Measurements from ENCODE around the gene TIAM1. TPM values are rescaled to one million over a fixed set of nuclear protein-coding genes. Genes with fewer than 3 reads are reported as not detected.
A peak's percentile ranks its signal among the peaks of the same experiment; 100 is the strongest.

Gene TIAM1
- total RNA-seq, 1 donor from 2014 or later = 17.8 TPM

DNA sequence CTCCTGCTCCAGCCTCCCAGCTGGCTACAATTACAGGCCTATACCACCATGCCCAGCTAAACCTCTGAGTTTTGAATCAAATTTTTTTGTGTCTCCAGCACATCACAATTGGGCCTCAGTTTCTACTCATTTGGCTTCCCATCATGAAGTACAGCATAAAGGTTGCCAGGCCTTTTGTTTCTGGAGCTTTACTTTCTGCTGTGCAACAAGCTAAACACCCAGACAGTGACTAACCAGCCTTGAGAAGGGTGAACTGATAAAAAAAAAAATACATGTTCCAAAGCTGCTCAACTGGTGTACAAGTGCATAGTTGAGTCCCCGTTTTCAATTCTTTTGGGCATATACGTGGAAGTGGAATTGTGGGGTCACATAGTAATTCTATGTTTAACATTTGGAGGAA is 25.1 kb downstream of the TIAM1 start:
- H4K20me1 ChIP-seq (ENCODE audit: insufficient read depth, low read length) = no peaks in the 10 kb centered on the region
- no peak overlapping the region for H3K4me3 ChIP-seq (ENCODE audit: insufficient read depth, low read depth, low read length)
- Mint-ChIP-seq H3K36me3 (ENCODE audit: low read depth, unreplicated experiment) (no peaks in the 10 kb centered on the region), H3K4me1 (ENCODE audit: low read depth, unreplicated experiment) (peaks cover 18% of the 10 kb centered on the region), H3K4me3 (ENCODE audit: unreplicated experiment) (no peak overlapping the region), H3K9me3 (ENCODE audit: unreplicated experiment) (no peaks in the 10 kb centered on the region), H3K27ac (ENCODE audit: unreplicated experiment) (no peak overlapping the region), H3K27me3 (ENCODE audit: low read depth, unreplicated experiment) (no peaks in the 10 kb centered on the region)
- H2AFZ ChIP-seq (ENCODE audit: low read depth, low read length) = no peak overlapping the region
- H3K9ac ChIP-seq (ENCODE audit: low read length) = no peak overlapping the region
- H3K27ac ChIP-seq (ENCODE audit: low read depth, low read length) = no peak overlapping the region
- no peaks in the 10 kb centered on the region for H3K27me3 ChIP-seq (ENCODE audit: insufficient read depth, low read length)
- DNase-seq (ENCODE audit: low read depth) (peak; percentile 46), FAIRE-seq (no peak)
- TF ChIP-seq, protein P1, sequence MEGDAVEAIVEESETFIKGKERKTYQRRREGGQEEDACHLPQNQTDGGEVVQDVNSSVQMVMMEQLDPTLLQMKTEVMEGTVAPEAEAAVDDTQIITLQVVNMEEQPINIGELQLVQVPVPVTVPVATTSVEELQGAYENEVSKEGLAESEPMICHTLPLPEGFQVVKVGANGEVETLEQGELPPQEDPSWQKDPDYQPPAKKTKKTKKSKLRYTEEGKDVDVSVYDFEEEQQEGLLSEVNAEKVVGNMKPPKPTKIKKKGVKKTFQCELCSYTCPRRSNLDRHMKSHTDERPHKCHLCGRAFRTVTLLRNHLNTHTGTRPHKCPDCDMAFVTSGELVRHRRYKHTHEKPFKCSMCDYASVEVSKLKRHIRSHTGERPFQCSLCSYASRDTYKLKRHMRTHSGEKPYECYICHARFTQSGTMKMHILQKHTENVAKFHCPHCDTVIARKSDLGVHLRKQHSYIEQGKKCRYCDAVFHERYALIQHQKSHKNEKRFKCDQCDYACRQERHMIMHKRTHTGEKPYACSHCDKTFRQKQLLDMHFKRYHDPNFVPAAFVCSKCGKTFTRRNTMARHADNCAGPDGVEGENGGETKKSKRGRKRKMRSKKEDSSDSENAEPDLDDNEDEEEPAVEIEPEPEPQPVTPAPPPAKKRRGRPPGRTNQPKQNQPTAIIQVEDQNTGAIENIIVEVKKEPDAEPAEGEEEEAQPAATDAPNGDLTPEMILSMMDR (IDR thresholded peaks at IDR 0.05; ENCODE audit: insufficient read depth, low read depth, low read length) = no peak
- TF ChIP-seq EZH2 (IDR thresholded peaks at IDR 0.05; ENCODE audit: insufficient read depth, low read length) = no peak
- H3K79me2 ChIP-seq (ENCODE audit: insufficient read depth, low read length) = peaks cover 5% of the 10 kb centered on the region
- H3K4me1 ChIP-seq (ENCODE audit: insufficient read depth, low read length) = peaks cover 10% of the 10 kb centered on the region
- H3K9me3 ChIP-seq (ENCODE audit: insufficient read depth, low read depth, low read length) = no peaks in the 10 kb centered on the region
- H3K36me3 ChIP-seq (ENCODE audit: insufficient read depth, low read length) = no peaks in the 10 kb centered on the region
- no peak overlapping the region for H3K4me2 ChIP-seq (ENCODE audit: low read length)

DNA sequence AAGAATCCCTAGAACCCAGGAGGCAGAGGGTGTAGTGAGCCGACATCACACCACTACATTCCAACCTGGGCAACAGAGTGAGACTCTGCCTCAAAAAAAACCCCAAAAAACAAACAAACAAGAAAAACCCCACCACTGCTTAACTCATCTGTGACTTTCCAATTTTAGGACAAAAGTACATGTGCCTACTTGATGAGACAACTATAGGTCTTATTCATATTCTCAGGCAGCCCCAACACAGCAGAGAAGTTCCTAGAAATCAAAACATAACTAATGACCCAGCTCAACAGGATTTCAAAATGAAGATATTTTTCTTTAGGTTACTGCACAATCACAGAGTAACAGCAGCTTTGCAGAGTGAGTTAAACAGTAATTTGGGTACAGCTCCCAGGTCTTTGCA is 26.4 kb downstream of the TIAM1 start:
- no peak overlapping the region for H3K4me2 ChIP-seq (ENCODE audit: low read length)
- H2AFZ ChIP-seq (ENCODE audit: low read depth, low read length) = no peak overlapping the region
- no peaks in the 10 kb centered on the region for H3K27me3 ChIP-seq (ENCODE audit: insufficient read depth, low read length)
- Mint-ChIP-seq H3K4me1 (ENCODE audit: low read depth, unreplicated experiment) (peaks cover 18% of the 10 kb centered on the region), H3K36me3 (ENCODE audit: low read depth, unreplicated experiment) (no peaks in the 10 kb centered on the region), H3K9me3 (ENCODE audit: unreplicated experiment) (no peaks in the 10 kb centered on the region), H3K27me3 (ENCODE audit: low read depth, unreplicated experiment) (no peaks in the 10 kb centered on the region), H3K27ac (ENCODE audit: unreplicated experiment) (no peak overlapping the region), H3K4me3 (ENCODE audit: unreplicated experiment) (no peak overlapping the region)
- no peaks in the 10 kb centered on the region for H4K20me1 ChIP-seq (ENCODE audit: insufficient read depth, low read length)
- H3K27ac ChIP-seq (ENCODE audit: low read depth, low read length) = no peak overlapping the region
- DNase-seq (ENCODE audit: low read depth) (no peak), FAIRE-seq (no peak)
- TF ChIP-seq, protein P1 (IDR thresholded peaks at IDR 0.05; ENCODE audit: insufficient read depth, low read depth, low read length) = no peak
- TF ChIP-seq EZH2 (IDR thresholded peaks at IDR 0.05; ENCODE audit: insufficient read depth, low read length) = no peak
- no peak overlapping the region for H3K9ac ChIP-seq (ENCODE audit: low read length)
- H3K79me2 ChIP-seq (ENCODE audit: insufficient read depth, low read length) = peaks cover 5% of the 10 kb centered on the region
- H3K4me1 ChIP-seq (ENCODE audit: insufficient read depth, low read length) = peaks cover 10% of the 10 kb centered on the region
- no peaks in the 10 kb centered on the region for H3K9me3 ChIP-seq (ENCODE audit: insufficient read depth, low read depth, low read length)
- no peaks in the 10 kb centered on the region for H3K36me3 ChIP-seq (ENCODE audit: insufficient read depth, low read length)
- no peak overlapping the region for H3K4me3 ChIP-seq (ENCODE audit: insufficient read depth, low read depth, low read length)

DNA sequence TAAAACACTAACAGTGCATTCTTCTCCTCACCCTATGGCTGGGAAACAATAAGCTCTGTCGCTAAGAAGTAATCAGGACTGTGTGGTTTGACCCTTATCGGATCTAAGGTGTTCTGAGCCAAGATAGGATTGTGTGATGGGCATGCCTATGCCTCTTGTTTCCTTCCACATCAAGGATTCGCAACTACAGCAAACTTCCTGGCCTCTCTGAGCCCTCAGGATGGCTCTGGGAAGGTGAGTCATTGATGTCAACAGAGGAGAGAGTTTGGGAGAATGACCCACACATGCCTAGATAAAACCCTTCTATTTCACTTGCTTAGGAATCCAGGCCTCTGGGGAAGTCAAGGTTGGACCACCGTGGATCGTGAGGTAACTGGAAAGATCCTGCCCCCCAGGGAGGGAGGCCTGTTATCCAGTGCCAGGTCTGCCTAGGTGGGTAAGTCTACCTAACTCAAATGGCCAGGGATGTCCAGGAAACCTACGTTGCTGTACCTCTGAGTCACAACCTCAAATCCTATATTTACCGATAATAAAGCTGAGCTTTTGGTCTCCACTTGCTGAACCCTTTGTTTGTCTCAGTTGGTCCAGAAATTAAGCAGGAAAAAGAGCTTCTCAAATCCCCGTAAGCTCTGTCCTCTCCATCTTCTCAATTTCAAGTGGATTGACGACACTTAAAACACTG is 27.4 kb downstream of the TIAM1 start:
- FAIRE-seq (no peak), DNase-seq (ENCODE audit: low read depth) (peak; percentile 68)
- peaks cover 5% of the 10 kb centered on the region for H3K79me2 ChIP-seq (ENCODE audit: insufficient read depth, low read length)
- H3K36me3 Mint-ChIP-seq (ENCODE audit: low read depth, unreplicated experiment) = no peaks in the 10 kb centered on the region
- no peaks in the 10 kb centered on the region for H3K9me3 ChIP-seq (ENCODE audit: insufficient read depth, low read depth, low read length)
- H3K9ac ChIP-seq (ENCODE audit: low read length) = peak overlapping the region; percentile 28
- H3K36me3 ChIP-seq (ENCODE audit: insufficient read depth, low read length) = no peaks in the 10 kb centered on the region
- H3K27ac Mint-ChIP-seq (ENCODE audit: unreplicated experiment) = no peak overlapping the region
- peak overlapping the region; percentile 36 for H3K27ac ChIP-seq (ENCODE audit: low read depth, low read length)
- H3K27me3 ChIP-seq (ENCODE audit: insufficient read depth, low read length) = no peaks in the 10 kb centered on the region
- H3K4me1 ChIP-seq (ENCODE audit: insufficient read depth, low read length) = peaks cover 10% of the 10 kb centered on the region
- H3K4me3 ChIP-seq (ENCODE audit: insufficient read depth, low read depth, low read length) = no peak overlapping the region
- no peaks in the 10 kb centered on the region for H3K9me3 Mint-ChIP-seq (ENCODE audit: unreplicated experiment)
- H3K4me1 Mint-ChIP-seq (ENCODE audit: low read depth, unreplicated experiment) = peaks cover 20% of the 10 kb centered on the region
- no peaks in the 10 kb centered on the region for H3K27me3 Mint-ChIP-seq (ENCODE audit: low read depth, unreplicated experiment)
- no peak overlapping the region for H2AFZ ChIP-seq (ENCODE audit: low read depth, low read length)
- no peaks in the 10 kb centered on the region for H4K20me1 ChIP-seq (ENCODE audit: insufficient read depth, low read length)
- TF ChIP-seq, protein P1 (IDR thresholded peaks at IDR 0.05; ENCODE audit: insufficient read depth, low read depth, low read length) = no peak
- TF ChIP-seq EZH2 (IDR thresholded peaks at IDR 0.05; ENCODE audit: insufficient read depth, low read length) = no peak
- H3K4me2 ChIP-seq (ENCODE audit: low read length) = peak overlapping the region; percentile 56
- no peak overlapping the region for H3K4me3 Mint-ChIP-seq (ENCODE audit: unreplicated experiment)
